Stomach (tissue), 4 donors: ENCODE results near the gene DLG5.

Source experiments
- CTCF ChIP-seq, 7 experiments: fragments of 450-650 bp in 4 of 7; fragments of 200-600 bp in 3 of 7; sonication (generic) in 3 of 7; IDR thresholded peaks; one replicate each; pipeline ENCODE4 v1.5.1; 2016 to 2019; ENCODE audit warnings: antibody characterized with exemption in 7 of 7, control low read depth in 2 of 7, mild to moderate bottlenecking in 1 of 7
- EP300 ChIP-seq: sonication (generic); formaldehyde crosslinking; IDR thresholded peaks from one replicate; pipeline ENCODE4 v1.6.1; 2017; ENCODE audit warnings: antibody characterized with exemption
- POLR2A ChIP-seq, 4 donors: fragments of 450-650 bp; IDR thresholded peaks; one replicate each; pipeline ENCODE4 v1.6.1; 2016; ENCODE audit warnings: antibody characterized with exemption in 4 of 4, control low read depth in 2 of 4, mild to moderate bottlenecking in 1 of 4, moderate library complexity in 1 of 4

- peak in 6 of 7 experiments; percentile 83 to 99 (median 96) for TF ChIP-seq CTCF (IDR thresholded peaks at IDR 0.05)
- TF ChIP-seq EP300: no peak
- TF ChIP-seq POLR2A (IDR thresholded peaks at IDR 0.05): no peak
Observed at GRCh38 chr10:77846718-77847311, 79.7 kb downstream of the DLG5 start.
